ENCODE results near the gene KLHL29.

GRCh38 chr2:23549051-23549450 lies 164.1 kb downstream of the KLHL29 start:
- TF ChIP-seq CTCF (conservative IDR thresholded peaks at IDR 0.05; ENCODE audit: low read depth, low read length) (no peak), EZH2 (IDR thresholded peaks at IDR 0.05; ENCODE audit: borderline replicate concordance, low read depth, low read length, poor library complexity, severe bottlenecking) (no peak)
